HepG2 (cell line): ENCODE results near the gene NOC2L. TPM values are rescaled to one million over a fixed set of nuclear protein-coding genes. Genes with fewer than 3 reads are reported as not detected.

Source experiments
- ARNT ChIP-seq: fragments of 450-650 bp; IDR thresholded peaks from 2 replicates; pipeline ENCODE4 v1.6.1; 2017
- CBX5 ChIP-seq: sonication (generic); formaldehyde crosslinking; IDR thresholded peaks from 2 replicates; pipeline ENCODE4 v1.4.0; 2020; ENCODE audit warnings: missing genetic modification reagents, borderline replicate concordance
- CCAR2 ChIP-seq: fragments of 200-400 bp; formaldehyde crosslinking; optimal IDR thresholded peaks from 2 replicates; pipeline ENCODE3; 2018; ENCODE audit warnings: low read depth, mild to moderate bottlenecking, low read length, moderate library complexity
- ISL2 ChIP-seq: sonication (generic); formaldehyde crosslinking; IDR thresholded peaks from 2 replicates; pipeline ENCODE4 v1.5.0; 2020; ENCODE audit warnings: missing genetic modification reagents
- MEIS1 ChIP-seq: sonication (generic); formaldehyde crosslinking; IDR thresholded peaks from 2 replicates; pipeline ENCODE4 v1.9.0; 2021; ENCODE audit warnings: mild to moderate bottlenecking, missing genetic modification reagents, moderate library complexity, borderline replicate concordance
- MLLT10 ChIP-seq: sonication (generic); formaldehyde crosslinking; IDR thresholded peaks from 2 replicates; pipeline ENCODE4 v1.4.0; 2020; ENCODE audit warnings: missing genetic modification reagents
- MXI1 ChIP-seq: IDR thresholded peaks from 3 replicates; pipeline ENCODE4 v1.6.1; 2012; ENCODE audit warnings: low read depth, low read length, inconsistent platforms, borderline replicate concordance
- POGZ ChIP-seq: sonication (generic); formaldehyde crosslinking; IDR thresholded peaks from 2 replicates; pipeline ENCODE4 v1.4.0; 2020; ENCODE audit warnings: mild to moderate bottlenecking, missing genetic modification reagents
- SALL2 ChIP-seq: sonication (generic); formaldehyde crosslinking; IDR thresholded peaks from 2 replicates; pipeline ENCODE4 v1.8.1; 2023; ENCODE audit warnings: mild to moderate bottlenecking, missing genetic modification reagents, inconsistent platforms
- SIX1 ChIP-seq: sonication (generic); formaldehyde crosslinking; IDR thresholded peaks from 2 replicates; pipeline ENCODE4 v1.4.0; 2020; ENCODE audit warnings: missing genetic modification reagents, borderline replicate concordance
- SP140L ChIP-seq: sonication (generic); formaldehyde crosslinking; IDR thresholded peaks from 2 replicates; pipeline ENCODE4 v1.4.0; 2020; ENCODE audit warnings: missing genetic modification reagents, borderline replicate concordance
- TMF1 ChIP-seq: sonication (generic); formaldehyde crosslinking; IDR thresholded peaks from 2 replicates; pipeline ENCODE4 v1.8.1; 2022; ENCODE audit warnings: low read depth, missing genetic modification reagents
- ZNF138 ChIP-seq: sonication (generic); formaldehyde crosslinking; IDR thresholded peaks from 2 replicates; pipeline ENCODE4 v1.5.0; 2020; ENCODE audit warnings: mild to moderate bottlenecking, low read depth, missing genetic modification reagents
- ZNF253 ChIP-seq: sonication (generic); formaldehyde crosslinking; IDR thresholded peaks from 2 replicates; pipeline ENCODE4 v1.8.0; 2022; ENCODE audit warnings: mild to moderate bottlenecking, missing genetic modification reagents, borderline replicate concordance
- ZNF335 ChIP-seq: sonication (generic); formaldehyde crosslinking; IDR thresholded peaks from 2 replicates; pipeline ENCODE4 v1.4.0; 2020; ENCODE audit warnings: missing genetic modification reagents
- ZNF644 ChIP-seq: IDR thresholded peaks from 2 replicates; pipeline ENCODE4 v1.6.1; 2016; ENCODE audit warnings: low read depth
- ZNF747 ChIP-seq: sonication (generic); formaldehyde crosslinking; IDR thresholded peaks from 2 replicates; pipeline ENCODE4 v1.8.1; 2023; ENCODE audit warnings: missing genetic modification reagents, mild to moderate bottlenecking, borderline replicate concordance
- ZNF766 ChIP-seq: sonication (generic); formaldehyde crosslinking; IDR thresholded peaks from 2 replicates; pipeline ENCODE4 v1.5.0; 2020; ENCODE audit warnings: missing genetic modification reagents, borderline replicate concordance
- ZNF780A ChIP-seq: sonication (generic); formaldehyde crosslinking; IDR thresholded peaks from 2 replicates; pipeline ENCODE4 v1.8.0; 2022; ENCODE audit warnings: mild to moderate bottlenecking, missing genetic modification reagents, moderate library complexity
- polyA plus RNA-seq, 8 experiments: library from polyadenylated mRNA; depleted of rRNA in 3 of 8; stranded (reverse) in 7 of 8; unstranded in 1 of 8; fragments of >200 nt; fragmentation: Illumina TruSeq in 4 of 8; extraction: Trizol in 4 of 8; gene quantifications; 2 replicates each; pipeline versions ENCODE4 v1.2.1 to v1.2.3, GENCODE V29; 2011 to 2016; ENCODE audit warnings: low read depth in 4 of 8, missing spikeins in 1 of 8, mixed read lengths in 1 of 8; ENCODE audit not compliant: insufficient read depth in 1 of 8
- total RNA-seq, 5 experiments: library from RNA; depleted of rRNA; stranded (reverse); fragments of >200 nt; fragmentation: Illumina TruSeq; extraction: Trizol; gene quantifications; 2 replicates each; pipeline ENCODE4 v1.2.3, GENCODE V29; 2016; ENCODE audit warnings: low read depth in 1 of 5
- TF ChIP-seq, protein P1 (sequence below): sonication (generic); formaldehyde crosslinking; IDR thresholded peaks from 2 replicates; pipeline ENCODE4 v1.4.0; 2020; ENCODE audit warnings: low read depth, mild to moderate bottlenecking, missing genetic modification reagents
- TF ChIP-seq, protein P2 (sequence below): sonication (generic); formaldehyde crosslinking; IDR thresholded peaks from 2 replicates; pipeline ENCODE4 v1.5.1; 2020; ENCODE audit warnings: missing genetic modification reagents, mild to moderate bottlenecking, borderline replicate concordance
- TF ChIP-seq, protein P3 (sequence below): IDR thresholded peaks from 2 replicates; pipeline ENCODE4 v1.6.1; 2016; ENCODE audit warnings: mild to moderate bottlenecking, missing biosample characterization, missing genetic modification reagents
- TF ChIP-seq, protein P4 (sequence below): IDR thresholded peaks from 2 replicates; pipeline ENCODE4 v1.6.1; 2016
- TF ChIP-seq, protein P5 (sequence below): sonication (generic); formaldehyde crosslinking; IDR thresholded peaks from 2 replicates; pipeline ENCODE4 v1.8.0; 2023; ENCODE audit warnings: mild to moderate bottlenecking, missing genetic modification reagents

NOC2L gene
- total and polyA plus RNA-seq, 2 of the 13 experiments (the other 11 are each of a cell fraction or from before 2014, with no cell fraction given) = 32.0 to 103 TPM

DNA sequence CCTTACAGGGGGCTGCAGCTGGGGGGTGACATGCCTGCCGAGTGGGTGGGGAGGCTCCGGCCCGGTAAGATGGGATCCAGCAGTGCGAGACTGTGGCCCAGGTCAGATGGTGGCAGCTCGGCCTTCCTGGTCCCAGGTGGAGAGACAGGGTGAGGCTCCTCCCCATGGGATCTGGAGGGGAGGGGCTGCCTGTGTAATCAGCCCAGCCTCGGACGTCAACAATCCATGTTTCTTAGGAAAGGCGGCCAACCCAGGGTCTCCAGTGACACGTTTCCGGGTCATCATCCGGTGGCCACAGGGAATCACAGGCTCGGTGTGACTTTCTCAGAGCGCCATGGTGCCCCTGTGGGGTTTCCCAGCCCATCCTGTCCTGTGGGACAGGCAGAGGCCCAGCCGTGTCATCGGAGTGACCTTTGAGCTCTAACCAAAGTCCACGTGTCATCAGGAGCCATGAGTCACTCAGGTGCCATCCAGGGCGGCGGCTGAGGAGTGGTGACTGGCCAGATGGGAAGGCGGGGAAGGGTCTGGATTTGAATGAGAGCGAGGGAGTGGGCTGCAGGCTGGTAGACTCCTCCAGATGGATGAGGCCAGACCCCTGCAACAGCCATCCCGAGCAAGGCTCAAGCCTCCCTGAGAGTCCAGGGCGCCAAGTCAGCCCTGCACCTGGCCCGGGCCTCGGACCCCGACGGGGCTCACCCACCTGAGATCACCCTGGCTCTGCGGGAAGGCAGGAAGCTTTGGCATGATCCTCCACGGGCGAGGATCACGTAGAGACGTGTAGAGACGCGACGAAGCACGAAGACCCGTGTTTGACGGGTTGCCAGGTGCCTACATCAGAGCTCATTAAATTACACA is 47.5 kb upstream of the NOC2L start (continued):
- peak; percentile 60; the same call in 1 of the 2 replicates for TF ChIP-seq CBX5 (CRISPR knock-in tag)
- no peak for TF ChIP-seq CCAR2
- TF ChIP-seq POGZ (CRISPR knock-in tag) = peak; percentile 48; the same call in 1 of the 2 replicates
- no peak for TF ChIP-seq ARNT
- TF ChIP-seq ZNF335 = peak; percentile 63; the same call in 1 of the 2 replicates
- peak; percentile 91; the same call in 1 of the 2 replicates for TF ChIP-seq ZNF766 (CRISPR knock-in tag)
- no peak for TF ChIP-seq ZNF253 (CRISPR knock-in tag)
- TF ChIP-seq, protein P1, sequence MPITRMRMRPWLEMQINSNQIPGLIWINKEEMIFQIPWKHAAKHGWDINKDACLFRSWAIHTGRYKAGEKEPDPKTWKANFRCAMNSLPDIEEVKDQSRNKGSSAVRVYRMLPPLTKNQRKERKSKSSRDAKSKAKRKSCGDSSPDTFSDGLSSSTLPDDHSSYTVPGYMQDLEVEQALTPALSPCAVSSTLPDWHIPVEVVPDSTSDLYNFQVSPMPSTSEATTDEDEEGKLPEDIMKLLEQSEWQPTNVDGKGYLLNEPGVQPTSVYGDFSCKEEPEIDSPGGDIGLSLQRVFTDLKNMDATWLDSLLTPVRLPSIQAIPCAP (CRISPR knock-in tag) = peak; percentile 82
- TF ChIP-seq, protein P2, sequence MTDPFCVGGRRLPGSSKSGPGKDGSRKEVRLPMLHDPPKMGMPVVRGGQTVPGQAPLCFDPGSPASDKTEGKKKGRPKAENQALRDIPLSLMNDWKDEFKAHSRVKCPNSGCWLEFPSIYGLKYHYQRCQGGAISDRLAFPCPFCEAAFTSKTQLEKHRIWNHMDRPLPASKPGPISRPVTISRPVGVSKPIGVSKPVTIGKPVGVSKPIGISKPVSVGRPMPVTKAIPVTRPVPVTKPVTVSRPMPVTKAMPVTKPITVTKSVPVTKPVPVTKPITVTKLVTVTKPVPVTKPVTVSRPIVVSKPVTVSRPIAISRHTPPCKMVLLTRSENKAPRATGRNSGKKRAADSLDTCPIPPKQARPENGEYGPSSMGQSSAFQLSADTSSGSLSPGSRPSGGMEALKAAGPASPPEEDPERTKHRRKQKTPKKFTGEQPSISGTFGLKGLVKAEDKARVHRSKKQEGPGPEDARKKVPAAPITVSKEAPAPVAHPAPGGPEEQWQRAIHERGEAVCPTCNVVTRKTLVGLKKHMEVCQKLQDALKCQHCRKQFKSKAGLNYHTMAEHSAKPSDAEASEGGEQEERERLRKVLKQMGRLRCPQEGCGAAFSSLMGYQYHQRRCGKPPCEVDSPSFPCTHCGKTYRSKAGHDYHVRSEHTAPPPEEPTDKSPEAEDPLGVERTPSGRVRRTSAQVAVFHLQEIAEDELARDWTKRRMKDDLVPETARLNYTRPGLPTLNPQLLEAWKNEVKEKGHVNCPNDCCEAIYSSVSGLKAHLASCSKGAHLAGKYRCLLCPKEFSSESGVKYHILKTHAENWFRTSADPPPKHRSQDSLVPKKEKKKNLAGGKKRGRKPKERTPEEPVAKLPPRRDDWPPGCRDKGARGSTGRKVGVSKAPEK (CRISPR knock-in tag) = no peak
- TF ChIP-seq ZNF644 (CRISPR knock-in tag) = peak; percentile 90
- no peak for TF ChIP-seq ZNF138 (CRISPR knock-in tag)
- 0 out of 2 replicates have a peak, but pooled peaks have one; percentile 19 for TF ChIP-seq SIX1 (CRISPR knock-in tag)
- peak; percentile 93; the same call in 1 of the 3 replicates for TF ChIP-seq MXI1
- peak; percentile 91 for TF ChIP-seq SALL2
- peak; percentile 87; the same call in 1 of the 2 replicates for TF ChIP-seq MEIS1
- TF ChIP-seq SP140L = no peak
- no peak for TF ChIP-seq MLLT10 (CRISPR knock-in tag)
- TF ChIP-seq ZNF780A = 0 out of 2 replicates have a peak, but pooled peaks have one; percentile 24
- TF ChIP-seq, protein P3, sequence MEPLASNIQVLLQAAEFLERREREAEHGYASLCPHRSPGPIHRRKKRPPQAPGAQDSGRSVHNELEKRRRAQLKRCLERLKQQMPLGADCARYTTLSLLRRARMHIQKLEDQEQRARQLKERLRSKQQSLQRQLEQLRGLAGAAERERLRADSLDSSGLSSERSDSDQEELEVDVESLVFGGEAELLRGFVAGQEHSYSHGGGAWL (CRISPR knock-in tag) = peak; percentile 65; the same call in 1 of the 2 replicates
- TF ChIP-seq ISL2 (CRISPR knock-in tag) = peak; percentile 81; the same call in 1 of the 2 replicates
- TF ChIP-seq, protein P4, sequence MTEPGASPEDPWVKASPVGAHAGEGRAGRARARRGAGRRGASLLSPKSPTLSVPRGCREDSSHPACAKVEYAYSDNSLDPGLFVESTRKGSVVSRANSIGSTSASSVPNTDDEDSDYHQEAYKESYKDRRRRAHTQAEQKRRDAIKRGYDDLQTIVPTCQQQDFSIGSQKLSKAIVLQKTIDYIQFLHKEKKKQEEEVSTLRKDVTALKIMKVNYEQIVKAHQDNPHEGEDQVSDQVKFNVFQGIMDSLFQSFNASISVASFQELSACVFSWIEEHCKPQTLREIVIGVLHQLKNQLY = peak; percentile 97
- no peak; the same call in 1 of the 2 replicates for TF ChIP-seq ZNF747 (CRISPR knock-in tag)
- TF ChIP-seq TMF1 (CRISPR knock-in tag) = no peak; the same call in 1 of the 2 replicates
- TF ChIP-seq, protein P5, sequence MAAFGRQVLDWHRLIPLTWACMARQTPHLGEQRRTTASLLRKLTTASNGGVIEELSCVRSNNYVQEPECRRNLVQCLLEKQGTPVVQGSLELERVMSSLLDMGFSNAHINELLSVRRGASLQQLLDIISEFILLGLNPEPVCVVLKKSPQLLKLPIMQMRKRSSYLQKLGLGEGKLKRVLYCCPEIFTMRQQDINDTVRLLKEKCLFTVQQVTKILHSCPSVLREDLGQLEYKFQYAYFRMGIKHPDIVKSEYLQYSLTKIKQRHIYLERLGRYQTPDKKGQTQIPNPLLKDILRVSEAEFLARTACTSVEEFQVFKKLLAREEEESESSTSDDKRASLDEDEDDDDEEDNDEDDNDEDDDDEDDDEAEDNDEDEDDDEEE (CRISPR knock-in tag) = no peak
